Measurements from ENCODE around the gene PAFAH1B2. TPM values are rescaled to one million over a fixed set of nuclear protein-coding genes. Genes with fewer than 3 reads are reported as not detected.

The PAFAH1B2 gene
- total RNA-seq, 2 donors from 2014 or later = 114 to 115 TPM

GRCh38 chr11:117177534-117178209 lies 33.6 kb downstream of the PAFAH1B2 start:
- peak overlapping the region; percentile 87 for H3K4me3 Mint-ChIP-seq
- no peak overlapping the region for H3K9ac ChIP-seq (ENCODE audit: extremely low read depth, low read length, poor library complexity, severe bottlenecking)
- peaks cover 2% of the 10 kb centered on the region for H3K27me3 Mint-ChIP-seq (ENCODE audit: insufficient read depth)
- H3K27ac Mint-ChIP-seq = peak overlapping the region; percentile 96
- no peak for TF ChIP-seq CTCF (conservative IDR thresholded peaks at IDR 0.05)
- H3K9me3 Mint-ChIP-seq = no peaks in the 10 kb centered on the region
- peaks cover 2% of the 10 kb centered on the region for H3K4me1 ChIP-seq (ENCODE audit: control insufficient read depth, insufficient read depth, low read length)
- WGBS, 2 experiments (ENCODE audit: insufficient coverage in 1 of 2, insufficient read length in 1 of 2) = 91 to 96% methylated on average over 10 of the region's 10 CpGs
- DNase-seq = no peak
- H3K36me3 ChIP-seq (ENCODE audit: control insufficient read depth, insufficient read depth, low read length) = peaks cover 35% of the 10 kb centered on the region
- H3K9me3 ChIP-seq (ENCODE audit: control insufficient read depth, low read length) = no peaks in the 10 kb centered on the region
- H3K36me3 Mint-ChIP-seq (ENCODE audit: low read depth) = peaks cover 17% of the 10 kb centered on the region
- H3K4me3 ChIP-seq (ENCODE audit: low read length) = peak overlapping the region; percentile 73
- no peak overlapping the region for H3K27ac ChIP-seq (ENCODE audit: low read depth, low read length)
- H3K4me1 Mint-ChIP-seq = peaks cover 30% of the 10 kb centered on the region
- no peaks in the 10 kb centered on the region for H3K27me3 ChIP-seq (ENCODE audit: control insufficient read depth, insufficient read depth, low read length, poor library complexity, severe bottlenecking)

- Histone ChIP-seq H3K9ac (ENCODE audit: extremely low read depth, low read length, poor library complexity, severe bottlenecking) (peak within 1 kb of the TSS; percentile 67), H3K27me3 (ENCODE audit: control insufficient read depth, insufficient read depth, low read length, poor library complexity, severe bottlenecking) (no peaks in the 10 kb centered on the region), H3K4me1 (ENCODE audit: control insufficient read depth, insufficient read depth, low read length) (no peaks in the 10 kb centered on the region), H3K36me3 (ENCODE audit: control insufficient read depth, insufficient read depth, low read length) (peaks cover 33% of the 10 kb centered on the region), H3K9me3 (ENCODE audit: control insufficient read depth, low read length) (no peaks in the 10 kb centered on the region), H3K4me3 (ENCODE audit: low read length) (peak within 1 kb of the TSS; percentile 86), H3K27ac (ENCODE audit: low read depth, low read length) (peak within 1 kb of the TSS; percentile 67)
- peak; percentile 98 for DNase-seq
- 7 to 21% methylated on average over 9 to 46 of the region's 51 CpGs for WGBS, 2 experiments (ENCODE audit: insufficient coverage in 1 of 2, insufficient read length in 1 of 2)
- H3K27ac Mint-ChIP-seq = peak within 1 kb of the TSS; percentile 97
- TF ChIP-seq CTCF (conservative IDR thresholded peaks at IDR 0.05) = no peak
- H3K36me3 Mint-ChIP-seq (ENCODE audit: low read depth) = peaks cover 20% of the 10 kb centered on the region
- H3K27me3 Mint-ChIP-seq (ENCODE audit: insufficient read depth) = peaks cover 2% of the 10 kb centered on the region
- no peaks in the 10 kb centered on the region for H3K9me3 Mint-ChIP-seq
- H3K4me3 Mint-ChIP-seq = peak within 1 kb of the TSS; percentile 87
- peaks cover 24% of the 10 kb centered on the region for H3K4me1 Mint-ChIP-seq
Measured at GRCh38 chr11:117178210-117179034, 34.3 kb downstream of the PAFAH1B2 start, which contains the start of gene SIDT2. TSS of gene SIDT2 (plus strand) at chr11:117178743. CDS start at chr11:117179264, 521 bp downstream.

DNA sequence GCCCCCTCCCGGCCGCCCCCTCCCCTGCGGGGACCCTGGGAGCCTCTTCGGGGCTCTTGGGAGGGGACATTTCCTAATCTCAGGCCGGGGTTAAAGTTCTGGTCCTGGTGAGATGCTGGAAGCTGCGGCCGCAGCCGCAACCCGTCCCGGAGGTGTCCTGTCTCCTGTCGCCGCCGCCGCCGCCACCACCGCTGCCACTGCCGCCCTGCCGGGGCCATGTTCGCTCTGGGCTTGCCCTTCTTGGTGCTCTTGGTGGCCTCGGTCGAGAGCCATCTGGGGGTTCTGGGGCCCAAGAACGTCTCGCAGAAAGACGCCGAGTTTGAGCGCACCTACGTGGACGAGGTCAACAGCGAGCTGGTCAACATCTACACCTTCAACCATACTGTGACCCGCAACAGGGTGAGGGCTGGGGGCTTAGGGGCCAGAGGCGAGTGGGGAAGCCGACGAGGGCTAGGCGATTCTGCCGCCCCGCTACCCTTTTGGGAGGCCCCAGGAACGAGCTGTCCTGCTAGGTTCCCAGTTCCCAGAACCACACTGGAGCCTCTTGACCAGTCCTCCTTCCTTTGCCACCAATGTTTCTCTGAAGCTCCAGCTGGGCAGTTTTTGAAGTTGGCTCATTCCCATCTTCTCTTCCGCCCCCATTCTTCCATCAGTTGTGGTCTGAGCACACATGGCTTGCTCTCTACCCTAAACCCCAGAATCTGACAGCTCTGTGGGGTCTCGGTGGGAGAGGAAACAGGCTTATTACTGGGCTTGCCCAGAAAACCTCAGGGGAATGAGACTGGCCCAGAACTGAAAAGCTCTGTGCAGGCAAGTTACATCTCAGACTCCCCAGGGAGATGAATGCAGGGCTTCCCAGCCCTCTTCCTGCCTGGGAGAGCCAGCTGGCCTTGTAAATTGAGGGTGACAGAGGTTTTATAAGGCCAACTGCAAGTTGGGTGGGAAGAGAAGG lies 35.2 kb downstream of the PAFAH1B2 start:
- Histone ChIP-seq H3K36me3 (ENCODE audit: control insufficient read depth, insufficient read depth, low read length) (peaks cover 36% of the 10 kb centered on the region), H3K4me1 (ENCODE audit: control insufficient read depth, insufficient read depth, low read length) (no peaks in the 10 kb centered on the region), H3K27me3 (ENCODE audit: control insufficient read depth, insufficient read depth, low read length, poor library complexity, severe bottlenecking) (no peaks in the 10 kb centered on the region), H3K9me3 (ENCODE audit: control insufficient read depth, low read length) (no peaks in the 10 kb centered on the region), H3K9ac (ENCODE audit: extremely low read depth, low read length, poor library complexity, severe bottlenecking) (peak overlapping the region; percentile 67), H3K27ac (ENCODE audit: low read depth, low read length) (peak overlapping the region; percentile 8), H3K4me3 (ENCODE audit: low read length) (peak overlapping the region; percentile 86)
- DNase-seq = no peak
- Mint-ChIP-seq H3K27ac (peak overlapping the region; percentile 97), H3K27me3 (ENCODE audit: insufficient read depth) (peaks cover 2% of the 10 kb centered on the region), H3K9me3 (no peaks in the 10 kb centered on the region), H3K4me1 (peaks cover 22% of the 10 kb centered on the region), H3K4me3 (peak overlapping the region; percentile 87), H3K36me3 (ENCODE audit: low read depth) (peaks cover 28% of the 10 kb centered on the region)
- no peak for TF ChIP-seq CTCF (conservative IDR thresholded peaks at IDR 0.05)
- 3 to 11% methylated on average over 11 to 36 of the region's 39 CpGs for WGBS, 2 experiments (ENCODE audit: insufficient coverage in 1 of 2, insufficient read length in 1 of 2)

Data from endodermal cell (in vitro differentiated cells).